ENCODE data around the gene PSD2. TPM values are rescaled to one million over a fixed set of nuclear protein-coding genes. Genes with fewer than 3 reads are reported as not detected.

Gene PSD2
- total RNA-seq, 1 donor from 2014 or later, result 0.15 TPM

DNA sequence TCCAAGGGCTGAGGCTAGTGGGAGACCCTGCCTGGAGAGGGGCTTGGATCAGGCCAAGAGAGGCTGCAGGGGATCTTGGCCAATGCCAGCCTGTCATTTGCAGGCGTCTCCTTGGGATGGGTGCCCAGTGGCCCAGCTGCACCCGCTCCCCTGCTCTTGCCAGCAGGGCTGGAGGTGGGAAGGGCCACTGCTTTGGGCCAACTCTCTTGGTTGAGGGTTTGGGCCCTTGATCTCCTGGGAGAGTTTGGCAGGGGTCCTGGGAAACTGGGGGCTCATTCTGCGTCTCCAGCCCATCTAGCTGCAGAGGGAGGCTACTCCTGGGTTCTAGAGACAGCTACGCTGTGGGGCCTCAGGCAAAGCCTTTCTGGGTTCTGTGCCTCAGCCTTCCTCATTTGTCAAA, 10.5 kb downstream of the PSD2 start:
- H3K36me3 Mint-ChIP-seq (ENCODE audit: low read depth, unreplicated experiment), result peaks cover 9% of the 10 kb centered on the region
- no peak for TF ChIP-seq CTCF (IDR thresholded peaks at IDR 0.05; ENCODE audit: unreplicated experiment)
- H3K27me3 Mint-ChIP-seq (ENCODE audit: unreplicated experiment), result peaks cover 8% of the 10 kb centered on the region
- peaks cover 6% of the 10 kb centered on the region for H3K4me1 Mint-ChIP-seq (ENCODE audit: unreplicated experiment)
- H3K27ac Mint-ChIP-seq (ENCODE audit: unreplicated experiment), result no peak overlapping the region
- no peak for DNase-seq (ENCODE audit: low spot score)
- no peak overlapping the region for H3K4me3 Mint-ChIP-seq (ENCODE audit: unreplicated experiment)
- no peaks in the 10 kb centered on the region for H3K9me3 Mint-ChIP-seq (ENCODE audit: unreplicated experiment)

GRCh38 chr5:139806726-139807646, 11.4 kb downstream of the PSD2 start:
- Mint-ChIP-seq H3K4me1 (ENCODE audit: unreplicated experiment) (no peaks in the 10 kb centered on the region), H3K27me3 (ENCODE audit: unreplicated experiment) (peaks cover 8% of the 10 kb centered on the region), H3K27ac (ENCODE audit: unreplicated experiment) (no peak overlapping the region), H3K36me3 (ENCODE audit: low read depth, unreplicated experiment) (peaks cover 9% of the 10 kb centered on the region), H3K9me3 (ENCODE audit: unreplicated experiment) (no peaks in the 10 kb centered on the region), H3K4me3 (ENCODE audit: unreplicated experiment) (no peak overlapping the region)
- no peak for DNase-seq (ENCODE audit: low spot score)
- TF ChIP-seq CTCF (IDR thresholded peaks at IDR 0.05; ENCODE audit: unreplicated experiment), result no peak

GRCh38 chr5:139807647-139808030, 12.0 kb downstream of the PSD2 start:
- no peaks in the 10 kb centered on the region for H3K4me1 Mint-ChIP-seq (ENCODE audit: unreplicated experiment)
- H3K9me3 Mint-ChIP-seq (ENCODE audit: unreplicated experiment), result no peaks in the 10 kb centered on the region
- peaks cover 9% of the 10 kb centered on the region for H3K36me3 Mint-ChIP-seq (ENCODE audit: low read depth, unreplicated experiment)
- no peak for TF ChIP-seq CTCF (IDR thresholded peaks at IDR 0.05; ENCODE audit: unreplicated experiment)
- H3K27me3 Mint-ChIP-seq (ENCODE audit: unreplicated experiment), result peaks cover 9% of the 10 kb centered on the region
- no peak overlapping the region for H3K4me3 Mint-ChIP-seq (ENCODE audit: unreplicated experiment)
- H3K27ac Mint-ChIP-seq (ENCODE audit: unreplicated experiment), result no peak overlapping the region
- DNase-seq (ENCODE audit: low spot score), result no peak

- H3K36me3 Mint-ChIP-seq (ENCODE audit: low read depth, unreplicated experiment), result peaks cover 9% of the 10 kb centered on the region
Observed at GRCh38 chr5:139808481-139809330, 13.1 kb downstream of the PSD2 start.

More at GRCh38 chr5:139808481-139809330, 13.1 kb downstream of the PSD2 start:
- DNase-seq (ENCODE audit: low spot score), result peak; percentile 78
- no peaks in the 10 kb centered on the region for H3K4me1 Mint-ChIP-seq (ENCODE audit: unreplicated experiment)
- no peak overlapping the region for H3K27ac Mint-ChIP-seq (ENCODE audit: unreplicated experiment)
- H3K27me3 Mint-ChIP-seq (ENCODE audit: unreplicated experiment), result peaks cover 9% of the 10 kb centered on the region
- H3K4me3 Mint-ChIP-seq (ENCODE audit: unreplicated experiment), result no peak overlapping the region
- no peaks in the 10 kb centered on the region for H3K9me3 Mint-ChIP-seq (ENCODE audit: unreplicated experiment)
- no peak for TF ChIP-seq CTCF (IDR thresholded peaks at IDR 0.05; ENCODE audit: unreplicated experiment)

Data from endothelial cell (in vitro differentiated cells).